GM19395 (cell line): ENCODE results near the gene FAM90A1.
"Not testable (repeated sequence)": the region's sequence is repeated elsewhere in the genome, so short reads cannot be mapped to it uniquely, and the experiment has no call there.

Experiments
- ATAC-seq: cut with Tn5 transposase; IDR thresholded peaks from one replicate; pipeline ENCODE4 v1.9.1; 2021; ENCODE audit warnings: mild to moderate bottlenecking, moderate library complexity; ENCODE audit not compliant: unreplicated experiment

Gene FAM90A1

GRCh38 chr12:8226992-8227731, at the start of gene FAM90A1:
FAM90A1 (minus strand) TSS chr12:8227618; CDS start chr12:8224832, 2,786 bp downstream.
- not testable (repeated sequence) for ATAC-seq

- not testable (repeated sequence) for ATAC-seq
These were observed 49.0 kb upstream of the FAM90A1 start for GRCh38 chr12:8276397-8276796.

- ATAC-seq = not testable (repeated sequence)
These were observed 39.3 kb upstream of the FAM90A1 start for GRCh38 chr12:8266706-8267105.

- not testable (repeated sequence) for ATAC-seq
These were observed 36.8 kb upstream of the FAM90A1 start for GRCh38 chr12:8264236-8264635.

- ATAC-seq = not testable (repeated sequence)
These were observed 33.7 kb upstream of the FAM90A1 start for GRCh38 chr12:8261111-8261554.

- not testable (repeated sequence) for ATAC-seq
These were observed 28.9 kb upstream of the FAM90A1 start for GRCh38 chr12:8256356-8256755.

- not testable (repeated sequence) for ATAC-seq
These were observed 27.3 kb upstream of the FAM90A1 start for GRCh38 chr12:8254705-8255104.

- not testable (repeated sequence) for ATAC-seq
These were observed 24.8 kb upstream of the FAM90A1 start for GRCh38 chr12:8252056-8252818.

GRCh38 chr12:8251616-8252015, 24.2 kb upstream of the FAM90A1 start:
- not testable (repeated sequence) for ATAC-seq

GRCh38 chr12:8246941-8247535, 19.6 kb upstream of the FAM90A1 start:
- ATAC-seq = not testable (repeated sequence)

GRCh38 chr12:8243682-8244161, 16.3 kb upstream of the FAM90A1 start:
- ATAC-seq = not testable (repeated sequence)

GRCh38 chr12:8242880-8243681, 15.7 kb upstream of the FAM90A1 start:
- ATAC-seq = peak; percentile 69

GRCh38 chr12:8242622-8242879, 15.1 kb upstream of the FAM90A1 start:
- ATAC-seq = not testable (repeated sequence)

- not testable (repeated sequence) for ATAC-seq
These were observed 14.7 kb upstream of the FAM90A1 start for GRCh38 chr12:8241917-8242621.

- not testable (repeated sequence) for ATAC-seq
These were observed 13.1 kb upstream of the FAM90A1 start for GRCh38 chr12:8240340-8241114.

- not testable (repeated sequence) for ATAC-seq
These were observed 9.6 kb upstream of the FAM90A1 start for GRCh38 chr12:8237031-8237430.

GRCh38 chr12:8235316-8236157, 8.1 kb upstream of the FAM90A1 start:
- not testable (repeated sequence) for ATAC-seq

GRCh38 chr12:8234746-8235145, 7.3 kb upstream of the FAM90A1 start:
- ATAC-seq = not testable (repeated sequence)
